Measurements from ENCODE around the gene ASPG.

DNA sequence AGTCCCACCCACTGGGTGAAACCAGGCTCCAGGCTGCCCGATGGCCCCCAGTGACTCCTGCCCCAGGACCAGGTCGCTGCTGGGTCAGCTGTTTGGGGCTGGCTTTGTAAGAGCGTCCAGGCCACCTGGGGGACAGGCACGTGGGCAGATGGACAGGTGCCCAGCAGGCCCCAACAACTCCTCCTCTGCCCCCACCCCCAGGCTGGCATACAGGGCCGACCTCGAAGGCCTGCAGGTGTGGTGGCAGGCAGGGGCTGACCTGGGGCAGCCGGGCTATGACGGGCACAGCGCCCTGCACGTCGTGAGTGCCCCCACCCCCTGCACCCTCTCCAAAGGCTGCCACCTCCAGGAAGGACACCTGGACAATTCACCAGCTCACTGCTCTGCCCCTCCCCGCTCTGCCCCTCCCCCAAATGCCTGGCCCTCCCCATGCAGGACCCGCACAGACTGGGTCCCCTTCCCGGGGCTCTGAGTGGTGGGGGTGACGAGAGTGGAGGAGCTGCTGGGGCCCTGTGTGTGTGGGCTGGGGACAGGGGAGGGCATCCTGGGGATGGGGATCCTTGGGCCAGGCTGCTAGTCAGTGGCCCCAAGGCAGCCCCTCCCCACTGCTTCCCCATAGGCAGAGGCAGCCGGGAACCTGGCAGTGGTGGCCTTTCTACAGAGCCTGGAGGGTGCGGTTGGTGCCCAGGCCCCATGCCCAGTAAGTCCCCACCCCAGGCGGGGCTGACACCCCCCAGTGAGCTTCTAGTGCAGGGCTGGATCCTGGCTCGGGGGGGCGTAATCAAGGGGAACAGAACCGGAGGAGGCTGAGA lies 26.0 kb downstream of the ASPG start:
- no peak for TF ChIP-seq ZNF169 (tag by site-specific recombination; IDR thresholded peaks at IDR 0.05)
- TF ChIP-seq ZSCAN5A (tag by site-specific recombination; IDR thresholded peaks at IDR 0.05) = no peak
- TF ChIP-seq ZNF341 (tag by site-specific recombination; IDR thresholded peaks at IDR 0.05; ENCODE audit: low read depth) = no peak
- TF ChIP-seq, protein P1, sequence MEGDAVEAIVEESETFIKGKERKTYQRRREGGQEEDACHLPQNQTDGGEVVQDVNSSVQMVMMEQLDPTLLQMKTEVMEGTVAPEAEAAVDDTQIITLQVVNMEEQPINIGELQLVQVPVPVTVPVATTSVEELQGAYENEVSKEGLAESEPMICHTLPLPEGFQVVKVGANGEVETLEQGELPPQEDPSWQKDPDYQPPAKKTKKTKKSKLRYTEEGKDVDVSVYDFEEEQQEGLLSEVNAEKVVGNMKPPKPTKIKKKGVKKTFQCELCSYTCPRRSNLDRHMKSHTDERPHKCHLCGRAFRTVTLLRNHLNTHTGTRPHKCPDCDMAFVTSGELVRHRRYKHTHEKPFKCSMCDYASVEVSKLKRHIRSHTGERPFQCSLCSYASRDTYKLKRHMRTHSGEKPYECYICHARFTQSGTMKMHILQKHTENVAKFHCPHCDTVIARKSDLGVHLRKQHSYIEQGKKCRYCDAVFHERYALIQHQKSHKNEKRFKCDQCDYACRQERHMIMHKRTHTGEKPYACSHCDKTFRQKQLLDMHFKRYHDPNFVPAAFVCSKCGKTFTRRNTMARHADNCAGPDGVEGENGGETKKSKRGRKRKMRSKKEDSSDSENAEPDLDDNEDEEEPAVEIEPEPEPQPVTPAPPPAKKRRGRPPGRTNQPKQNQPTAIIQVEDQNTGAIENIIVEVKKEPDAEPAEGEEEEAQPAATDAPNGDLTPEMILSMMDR (tag by site-specific recombination; IDR thresholded peaks at IDR 0.05) = no peak
- TF ChIP-seq YY1 (tag by site-specific recombination; IDR thresholded peaks at IDR 0.05) = no peak
- no peak for TF ChIP-seq ZNF274 (IDR thresholded peaks at IDR 0.05; ENCODE audit: low read length)
- no peak for TF ChIP-seq ZNF274 (tag by site-specific recombination; IDR thresholded peaks at IDR 0.05; ENCODE audit: borderline replicate concordance)
- TF ChIP-seq, protein P2, sequence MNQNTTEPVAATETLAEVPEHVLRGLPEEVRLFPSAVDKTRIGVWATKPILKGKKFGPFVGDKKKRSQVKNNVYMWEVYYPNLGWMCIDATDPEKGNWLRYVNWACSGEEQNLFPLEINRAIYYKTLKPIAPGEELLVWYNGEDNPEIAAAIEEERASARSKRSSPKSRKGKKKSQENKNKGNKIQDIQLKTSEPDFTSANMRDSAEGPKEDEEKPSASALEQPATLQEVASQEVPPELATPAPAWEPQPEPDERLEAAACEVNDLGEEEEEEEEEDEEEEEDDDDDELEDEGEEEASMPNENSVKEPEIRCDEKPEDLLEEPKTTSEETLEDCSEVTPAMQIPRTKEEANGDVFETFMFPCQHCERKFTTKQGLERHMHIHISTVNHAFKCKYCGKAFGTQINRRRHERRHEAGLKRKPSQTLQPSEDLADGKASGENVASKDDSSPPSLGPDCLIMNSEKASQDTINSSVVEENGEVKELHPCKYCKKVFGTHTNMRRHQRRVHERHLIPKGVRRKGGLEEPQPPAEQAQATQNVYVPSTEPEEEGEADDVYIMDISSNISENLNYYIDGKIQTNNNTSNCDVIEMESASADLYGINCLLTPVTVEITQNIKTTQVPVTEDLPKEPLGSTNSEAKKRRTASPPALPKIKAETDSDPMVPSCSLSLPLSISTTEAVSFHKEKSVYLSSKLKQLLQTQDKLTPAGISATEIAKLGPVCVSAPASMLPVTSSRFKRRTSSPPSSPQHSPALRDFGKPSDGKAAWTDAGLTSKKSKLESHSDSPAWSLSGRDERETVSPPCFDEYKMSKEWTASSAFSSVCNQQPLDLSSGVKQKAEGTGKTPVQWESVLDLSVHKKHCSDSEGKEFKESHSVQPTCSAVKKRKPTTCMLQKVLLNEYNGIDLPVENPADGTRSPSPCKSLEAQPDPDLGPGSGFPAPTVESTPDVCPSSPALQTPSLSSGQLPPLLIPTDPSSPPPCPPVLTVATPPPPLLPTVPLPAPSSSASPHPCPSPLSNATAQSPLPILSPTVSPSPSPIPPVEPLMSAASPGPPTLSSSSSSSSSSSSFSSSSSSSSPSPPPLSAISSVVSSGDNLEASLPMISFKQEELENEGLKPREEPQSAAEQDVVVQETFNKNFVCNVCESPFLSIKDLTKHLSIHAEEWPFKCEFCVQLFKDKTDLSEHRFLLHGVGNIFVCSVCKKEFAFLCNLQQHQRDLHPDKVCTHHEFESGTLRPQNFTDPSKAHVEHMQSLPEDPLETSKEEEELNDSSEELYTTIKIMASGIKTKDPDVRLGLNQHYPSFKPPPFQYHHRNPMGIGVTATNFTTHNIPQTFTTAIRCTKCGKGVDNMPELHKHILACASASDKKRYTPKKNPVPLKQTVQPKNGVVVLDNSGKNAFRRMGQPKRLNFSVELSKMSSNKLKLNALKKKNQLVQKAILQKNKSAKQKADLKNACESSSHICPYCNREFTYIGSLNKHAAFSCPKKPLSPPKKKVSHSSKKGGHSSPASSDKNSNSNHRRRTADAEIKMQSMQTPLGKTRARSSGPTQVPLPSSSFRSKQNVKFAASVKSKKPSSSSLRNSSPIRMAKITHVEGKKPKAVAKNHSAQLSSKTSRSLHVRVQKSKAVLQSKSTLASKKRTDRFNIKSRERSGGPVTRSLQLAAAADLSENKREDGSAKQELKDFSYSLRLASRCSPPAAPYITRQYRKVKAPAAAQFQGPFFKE (tag by site-specific recombination; IDR thresholded peaks at IDR 0.05; ENCODE audit: borderline replicate concordance) = no peak
- TF ChIP-seq ZNF518A (tag by site-specific recombination; conservative IDR thresholded peaks at IDR 0.05; ENCODE audit: low read depth) = no peak
- TF ChIP-seq ZNF362 (tag by site-specific recombination; IDR thresholded peaks at IDR 0.05) = no peak
- no peak for TF ChIP-seq ZNF501 (tag by site-specific recombination; IDR thresholded peaks at IDR 0.05)
- no peak for TF ChIP-seq ZNF302 (tag by site-specific recombination; IDR thresholded peaks at IDR 0.05; ENCODE audit: low read depth)
- TF ChIP-seq, protein P3, sequence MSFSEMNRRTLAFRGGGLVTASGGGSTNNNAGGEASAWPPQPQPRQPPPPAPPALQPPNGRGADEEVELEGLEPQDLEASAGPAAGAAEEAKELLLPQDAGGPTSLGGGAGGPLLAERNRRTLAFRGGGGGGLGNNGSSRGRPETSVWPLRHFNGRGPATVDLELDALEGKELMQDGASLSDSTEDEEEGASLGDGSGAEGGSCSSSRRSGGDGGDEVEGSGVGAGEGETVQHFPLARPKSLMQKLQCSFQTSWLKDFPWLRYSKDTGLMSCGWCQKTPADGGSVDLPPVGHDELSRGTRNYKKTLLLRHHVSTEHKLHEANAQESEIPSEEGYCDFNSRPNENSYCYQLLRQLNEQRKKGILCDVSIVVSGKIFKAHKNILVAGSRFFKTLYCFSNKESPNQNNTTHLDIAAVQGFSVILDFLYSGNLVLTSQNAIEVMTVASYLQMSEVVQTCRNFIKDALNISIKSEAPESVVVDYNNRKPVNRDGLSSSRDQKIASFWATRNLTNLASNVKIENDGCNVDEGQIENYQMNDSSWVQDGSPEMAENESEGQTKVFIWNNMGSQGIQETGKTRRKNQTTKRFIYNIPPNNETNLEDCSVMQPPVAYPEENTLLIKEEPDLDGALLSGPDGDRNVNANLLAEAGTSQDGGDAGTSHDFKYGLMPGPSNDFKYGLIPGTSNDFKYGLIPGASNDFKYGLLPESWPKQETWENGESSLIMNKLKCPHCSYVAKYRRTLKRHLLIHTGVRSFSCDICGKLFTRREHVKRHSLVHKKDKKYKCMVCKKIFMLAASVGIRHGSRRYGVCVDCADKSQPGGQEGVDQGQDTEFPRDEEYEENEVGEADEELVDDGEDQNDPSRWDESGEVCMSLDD (tag by site-specific recombination; IDR thresholded peaks at IDR 0.05) = no peak
- TF ChIP-seq ZNF561 (tag by site-specific recombination; IDR thresholded peaks at IDR 0.05; ENCODE audit: borderline replicate concordance) = no peak
- no peak for TF ChIP-seq ZNF112 (tag by site-specific recombination; IDR thresholded peaks at IDR 0.05)

Data from HEK293 (cell line).